Airway epithelial cell (primary cell): Measurements from ENCODE around the gene KRT6A. TPM values are rescaled to one million over a fixed set of nuclear protein-coding genes. Genes with fewer than 3 reads are reported as not detected.

Experiments
- total RNA-seq: library from RNA; depleted of rRNA; stranded (reverse); fragments of >200 nt; gene quantifications from 2 replicates; pipeline ENCODE4 v1.2.3, GENCODE V29; 2015

Gene KRT6A
- total RNA-seq = 9,998 and 10,940 TPM in 2 replicates

DNA sequence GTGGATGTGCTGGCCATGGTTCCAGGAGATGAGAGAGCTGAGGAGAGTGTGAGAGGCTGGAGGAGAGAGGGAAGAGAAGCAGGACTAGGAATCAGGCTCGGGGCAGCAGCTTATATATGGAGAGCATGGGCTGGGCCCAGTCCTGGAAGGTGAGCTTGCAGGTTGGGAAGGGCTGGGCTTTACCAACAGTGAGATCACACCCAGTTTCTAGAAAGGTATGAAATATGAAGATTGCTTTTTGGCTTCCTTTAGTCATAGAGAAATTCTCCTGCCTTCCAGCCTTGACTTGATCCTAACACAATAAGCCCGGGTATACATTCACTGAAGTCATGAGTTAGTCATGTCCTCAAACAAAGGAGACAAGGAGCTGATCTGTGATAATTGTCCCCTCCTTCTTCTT, at the start of gene KRT6A:
KRT6A (minus strand) TSS at position 86 of the 400 bp plus-strand sequence; CDS start at position 17, 69 bp downstream.

DNA sequence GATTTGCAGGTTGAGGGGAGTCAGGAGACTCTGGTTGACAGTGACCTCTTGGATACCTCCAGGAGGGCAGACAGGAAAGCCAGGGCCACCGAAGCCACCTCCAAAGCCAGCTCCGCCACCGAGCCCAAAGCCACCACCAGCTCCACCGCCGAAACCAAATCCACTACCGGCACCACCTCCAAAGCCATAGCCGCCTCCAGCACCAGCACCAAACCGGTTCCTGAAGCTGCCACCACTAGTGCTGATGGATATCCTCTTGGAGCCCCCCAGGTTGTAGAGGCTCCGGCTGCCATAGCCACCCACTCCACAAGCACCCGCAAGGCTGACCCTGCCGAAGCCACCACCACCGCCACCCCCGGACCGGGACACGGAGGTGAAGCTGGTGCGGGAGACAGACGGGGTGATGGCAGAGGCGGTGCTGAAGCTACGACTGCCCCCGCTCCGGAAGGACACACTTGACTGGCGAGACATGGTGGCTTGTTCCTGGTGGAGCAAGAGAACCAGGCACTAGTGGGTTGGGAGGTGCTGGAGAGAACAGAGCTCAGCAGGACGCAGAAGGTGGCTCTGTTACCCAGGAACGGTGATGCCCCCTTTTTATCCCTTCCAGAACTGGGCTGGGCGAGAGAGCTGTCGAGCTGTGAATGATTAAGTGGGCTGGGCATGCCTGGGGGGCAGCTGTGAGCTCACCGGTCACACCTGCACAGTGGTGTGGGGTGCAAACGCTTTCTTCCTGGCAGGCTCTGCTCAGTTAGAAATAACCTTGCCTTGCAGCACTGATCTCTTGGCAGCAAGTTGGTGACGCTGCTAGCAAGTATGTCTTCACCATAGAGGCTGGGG, 27.0 kb upstream of the KRT6A start, which contains the start of gene KRT5:
KRT5 (minus strand) TSS at position 569 of the 837 bp plus-strand sequence; CDS start at position 471, 98 bp downstream.

DNA sequence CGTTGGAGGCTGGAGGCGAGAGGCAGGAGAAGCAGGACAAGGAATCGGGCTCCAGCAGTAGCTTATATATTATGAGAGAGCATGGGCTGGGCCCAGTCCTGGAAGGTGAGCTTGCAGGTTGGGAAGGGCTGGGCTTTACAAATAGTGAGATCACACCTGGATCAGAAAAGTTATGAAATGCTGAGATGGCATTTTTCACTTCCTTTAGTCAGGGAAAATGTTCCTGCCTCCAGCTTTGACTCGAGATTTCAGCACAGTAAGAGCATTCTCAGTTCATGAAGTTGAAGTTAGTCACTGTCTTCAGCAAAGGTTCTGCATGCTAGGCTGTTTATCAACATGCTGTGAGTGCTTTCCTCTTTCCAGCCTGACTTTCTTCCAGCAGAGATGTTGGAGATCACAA, 19.3 kb downstream of the KRT6A start, which contains the start of gene KRT6C:
KRT6C (minus strand) TSS at position 38 of the 400 bp plus-strand sequence. CDS start 68 bp downstream, outside the sequence.

GRCh38 chr12:52452101-52452500, 41.0 kb downstream of the KRT6A start, which contains the start of gene KRT6B:
Gene KRT6B, minus strand, starts transcription at chr12:52452146. Its CDS starts 68 bp downstream, at chr12:52452078.

Other genes with a start within 250 kb of the KRT6A start
- gene KRT86, start 218.6 kb downstream of the KRT6A start, total RNA-seq = 0.56 TPM in 1 of 2 replicates, not detected in the other
- 35.9 and 54.8 TPM in 2 replicates for gene KRT81, start 201.7 kb downstream of the KRT6A start, total RNA-seq
- gene KRT83, start 171.9 kb downstream of the KRT6A start, total RNA-seq = not detected in 2 replicates
- not detected in 2 replicates for gene KRT85, start 125.8 kb downstream of the KRT6A start, total RNA-seq
- gene KRT84, start 107.6 kb downstream of the KRT6A start, total RNA-seq = 0.07 TPM in 1 of 2 replicates, not detected in the other
- gene KRT82, start 86.9 kb downstream of the KRT6A start, total RNA-seq = not detected in 2 replicates
- 2.1 and 2.6 TPM in 2 replicates for gene KRT75, start 58.9 kb downstream of the KRT6A start, total RNA-seq
- gene KRT6B, start 41.1 kb downstream of the KRT6A start, total RNA-seq = 1,596 and 1,655 TPM in 2 replicates
- 220 and 261 TPM in 2 replicates for gene KRT6C, start 19.5 kb downstream of the KRT6A start, total RNA-seq
- 10,625 and 11,680 TPM in 2 replicates for gene KRT5, start 27.1 kb upstream of the KRT6A start, total RNA-seq
- gene KRT71, start 59.9 kb upstream of the KRT6A start, total RNA-seq = not detected in 2 replicates
- gene KRT74, start 80.6 kb upstream of the KRT6A start, total RNA-seq = 0.21 and 0.33 TPM in 2 replicates
- not detected in 2 replicates for gene KRT72, start 108.2 kb upstream of the KRT6A start, total RNA-seq
- not detected in 2 replicates for gene KRT73, start 125.3 kb upstream of the KRT6A start, total RNA-seq
- gene KRT2, start 159.0 kb upstream of the KRT6A start, total RNA-seq = 0.28 TPM in 1 of 2 replicates, not detected in the other
- 0.42 and 0.99 TPM in 2 replicates for gene KRT1, start 187.2 kb upstream of the KRT6A start, total RNA-seq
- 0.09 and 0.21 TPM in 2 replicates for gene KRT77, start 210.3 kb upstream of the KRT6A start, total RNA-seq